Transverse colon (tissue), 4 donors: ENCODE data around the gene ANGPTL4. TPM values are rescaled to one million over a fixed set of nuclear protein-coding genes. Genes with fewer than 3 reads are reported as not detected.
A peak's percentile ranks its signal among the peaks of the same experiment; 100 is the strongest.

Experiments used
- DNase-seq: peaks from one replicate; pipeline ENCODE4 v3.0.0-alpha.2; 2019
- H3K27ac ChIP-seq, 4 donors: fragments of 200-600 bp; sonication (generic); 2 replicates each; pipeline ENCODE4 v1.5.1; 2016 to 2018; ENCODE audit warnings: inconsistent platforms in 4 of 4
- H3K27me3 ChIP-seq: fragments of 200-600 bp; sonication (generic); 2 replicates; pipeline ENCODE4 v1.5.1; 2017; ENCODE audit warnings: inconsistent platforms
- H3K36me3 ChIP-seq, 4 donors: fragments of 200-600 bp; sonication (generic); 2 replicates each; pipeline ENCODE4 v1.5.1; 2017 to 2019; ENCODE audit warnings: inconsistent platforms in 4 of 4
- H3K4me1 ChIP-seq, 4 donors: fragments of 200-600 bp; sonication (generic); 2 replicates each; pipeline ENCODE4 v1.5.1; 2017 to 2020; ENCODE audit warnings: inconsistent platforms in 4 of 4
- H3K4me3 ChIP-seq, 4 donors: fragments of 200-600 bp; sonication (generic); 1 replicate in 1 of 4; 2 replicates in 3 of 4; pipeline versions ENCODE4 v1.5.1 to v1.6.1; 2017 to 2019; ENCODE audit warnings: inconsistent platforms in 4 of 4
- H3K9me3 ChIP-seq, 2 donors: fragments of 200-600 bp; sonication (generic); 2 replicates each; pipeline ENCODE4 v1.5.1; 2017 to 2019; ENCODE audit warnings: inconsistent platforms in 2 of 2
- EP300 ChIP-seq: sonication (generic); formaldehyde crosslinking; IDR thresholded peaks from one replicate; pipeline ENCODE4 v1.6.1; 2017; ENCODE audit warnings: antibody characterized with exemption, low read depth
- POLR2A ChIP-seq: fragments of 450-650 bp; IDR thresholded peaks from one replicate; pipeline ENCODE4 v1.6.1; 2016; ENCODE audit warnings: antibody characterized with exemption, mild to moderate bottlenecking, moderate library complexity
- POLR2AphosphoS5 ChIP-seq, 3 donors: sonication (generic); formaldehyde crosslinking; IDR thresholded peaks; one replicate each; pipeline ENCODE4 v1.6.1; 2016; ENCODE audit warnings: antibody characterized with exemption in 3 of 3
- WGBS, 2 donors: methylation state at CpG; one replicate each; pipeline ENCODE4 v1.1.5; 2018; ENCODE audit warnings: low coverage in 1 of 2; 5-methylcytosine and 5-hydroxymethylcytosine counted together
- in situ Hi-C, 4 donors: fragments of 200-750 bp; cut with MboI; loops; one replicate each; pipeline versions ENCODE4 v1.15.0 to v1.15.1; 2017; ENCODE audit warnings: low sequenced_read_pairs in 3 of 4, low pct_ligation_motif_present in 1 of 4, low pct_unique_long_range_greater_than_20kb in 1 of 4
- intact Hi-C: fragments of 100-400 bp; cut with DNase I; formaldehyde crosslinking; loops from one replicate; pipeline ENCODE4 v1.15.1; 2023; ENCODE audit warnings: low total_unique reads
- small RNA-seq, 4 donors: library from RNA; depleted of rRNA; stranded (forward); fragments of <200 nt; gene quantifications; one replicate each; pipeline ENCODE3, GENCODE V24; 2016
- total RNA-seq, 4 donors: library from RNA; depleted of rRNA; stranded (reverse); fragments of >200 nt; gene quantifications; one replicate each; pipeline ENCODE4 v1.1.0, GENCODE V29; 2016
- TF ChIP-seq, protein P1 (sequence below), 5 experiments: fragments of 200-600 bp in 3 of 5; fragments of 450-650 bp in 2 of 5; sonication (generic) in 3 of 5; IDR thresholded peaks; 1 replicate in 2 of 5; 2 replicates in 3 of 5; pipeline ENCODE4 v1.5.1; 2016 to 2017; ENCODE audit warnings: antibody characterized with exemption in 5 of 5, inconsistent platforms in 3 of 5, mild to moderate bottlenecking in 2 of 5, moderate library complexity in 1 of 5

ANGPTL4 gene
- total RNA-seq, 4 donors from 2014 or later = 2.3 to 123 (median 10.3) TPM

GRCh38 chr19:8416796-8417195 lies 52.8 kb downstream of the ANGPTL4 start:
- 79 to 82% methylated on average over 2 to 4 of the region's 4 CpGs for WGBS, 2 donors
- no peaks in the 10 kb centered on the region for H3K27me3 ChIP-seq
- peaks cover 6 to 48% (median 12%) of the 10 kb centered on the region in 4 donors for H3K4me1 ChIP-seq
- TF ChIP-seq POLR2AphosphoS5 (IDR thresholded peaks at IDR 0.05) (no peak), EP300 (no peak), POLR2A (no peak)
- TF ChIP-seq, protein P1, sequence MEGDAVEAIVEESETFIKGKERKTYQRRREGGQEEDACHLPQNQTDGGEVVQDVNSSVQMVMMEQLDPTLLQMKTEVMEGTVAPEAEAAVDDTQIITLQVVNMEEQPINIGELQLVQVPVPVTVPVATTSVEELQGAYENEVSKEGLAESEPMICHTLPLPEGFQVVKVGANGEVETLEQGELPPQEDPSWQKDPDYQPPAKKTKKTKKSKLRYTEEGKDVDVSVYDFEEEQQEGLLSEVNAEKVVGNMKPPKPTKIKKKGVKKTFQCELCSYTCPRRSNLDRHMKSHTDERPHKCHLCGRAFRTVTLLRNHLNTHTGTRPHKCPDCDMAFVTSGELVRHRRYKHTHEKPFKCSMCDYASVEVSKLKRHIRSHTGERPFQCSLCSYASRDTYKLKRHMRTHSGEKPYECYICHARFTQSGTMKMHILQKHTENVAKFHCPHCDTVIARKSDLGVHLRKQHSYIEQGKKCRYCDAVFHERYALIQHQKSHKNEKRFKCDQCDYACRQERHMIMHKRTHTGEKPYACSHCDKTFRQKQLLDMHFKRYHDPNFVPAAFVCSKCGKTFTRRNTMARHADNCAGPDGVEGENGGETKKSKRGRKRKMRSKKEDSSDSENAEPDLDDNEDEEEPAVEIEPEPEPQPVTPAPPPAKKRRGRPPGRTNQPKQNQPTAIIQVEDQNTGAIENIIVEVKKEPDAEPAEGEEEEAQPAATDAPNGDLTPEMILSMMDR (IDR thresholded peaks at IDR 0.05) = no peak
- peaks cover 0 to 3% (median 0%) of the 10 kb centered on the region in 4 donors for H3K36me3 ChIP-seq
- peak overlapping the region; percentile 45 to 63 (median 50) for H3K27ac ChIP-seq
- H3K9me3 ChIP-seq = no peaks in the 10 kb centered on the region
- DNase-seq = no peak
- in situ Hi-C loops = loop anchor here in 2 of 4 donors (10.0 to 25.0 kb wide), 2 partner anchors 88 to 96 kb away; partner anchors contain the start of genes PRAM1 (in 2 of the 2) and ZNF414 (in 1 of the 2)
- H3K4me3 ChIP-seq = no peak overlapping the region
- intact Hi-C loops = no loop called here

GRCh38 chr19:8421484-8422461 lies 57.8 kb downstream of the ANGPTL4 start:
- peaks cover 0 to 6% (median 0%) of the 10 kb centered on the region in 4 donors for H3K36me3 ChIP-seq
- 60 to 94% methylated on average over 3 to 28 of the region's 28 CpGs for WGBS, 2 donors
- H3K4me3 ChIP-seq = no peak overlapping the region
- DNase-seq = no peak
- in situ Hi-C loops (loop anchor here in 1 of 4 donors (25.0 kb wide), 1 partner anchor 91 kb away; the partner anchor contains the start of genes PRAM1 and ZNF414), intact Hi-C loops (no loop called here)
- H3K9me3 ChIP-seq = no peaks in the 10 kb centered on the region
- TF ChIP-seq, protein P1 (IDR thresholded peaks at IDR 0.05) = no peak
- TF ChIP-seq POLR2A = no peak
- TF ChIP-seq EP300 = no peak
- TF ChIP-seq POLR2AphosphoS5 (IDR thresholded peaks at IDR 0.05) = no peak
- peaks cover 0 to 29% (median 11%) of the 10 kb centered on the region in 4 donors for H3K4me1 ChIP-seq
- no peak overlapping the region for H3K27ac ChIP-seq
- no peaks in the 10 kb centered on the region for H3K27me3 ChIP-seq

GRCh38 chr19:8423817-8424223 lies 59.9 kb downstream of the ANGPTL4 start:
- Histone ChIP-seq H3K4me1 (peaks cover 0 to 20% (median 8%) of the 10 kb centered on the region in 4 donors), H3K4me3 (no peak overlapping the region), H3K9me3 (no peaks in the 10 kb centered on the region), H3K36me3 (peaks cover 0 to 6% (median 0%) of the 10 kb centered on the region in 4 donors), H3K27ac (peak overlapping the region; percentile 80 to 88 (median 85)), H3K27me3 (no peaks in the 10 kb centered on the region)
- TF ChIP-seq EP300 (peak; percentile 70), POLR2A (no peak), POLR2AphosphoS5 (IDR thresholded peaks at IDR 0.05) (peak; percentile 57 to 81 (median 78))
- TF ChIP-seq, protein P1 (IDR thresholded peaks at IDR 0.05) = no peak
- WGBS, 2 donors = 47% methylated on average over 9 of the region's 9 CpGs; no CpG with 5 or more reads in 1 of the 2 donors
- intact Hi-C loops = no loop called here
- in situ Hi-C loops = loop anchor here in 1 of 4 donors (25.0 kb wide), 1 partner anchor 88 kb away; the partner anchor contains the start of genes PRAM1 and ZNF414
- peak; percentile 84 for DNase-seq

Small RNAs within 50 kb of the gene (small RNA-seq; reads per million reads assigned to genes)
- 0 to 0.28 (median 0.06) reads per million in 4 donors for gene MIR4999

Other genes starting within 250 kb of the ANGPTL4 start
- gene FBN3, start 214.6 kb upstream of the ANGPTL4 start, total RNA-seq = not detected
- 10 to 100 TPM in 3 of 4 donors, 1 to 10 TPM in 1; 3.4 to 58.0 (median 19.7) TPM for gene CERS4, start 154.8 kb upstream of the ANGPTL4 start, total RNA-seq
- gene CD320, start 55.8 kb upstream of the ANGPTL4 start, total RNA-seq = 10 to 100 TPM in 3 of 4 donors, 1 to 10 TPM in 1; 9.4 to 73.2 (median 41.0) TPM
- 10 to 100 TPM; 11.2 to 40.0 (median 18.6) TPM for gene NDUFA7, start 42.8 kb upstream of the ANGPTL4 start, total RNA-seq
- 100 to 1,000 TPM; 275 to 526 (median 413) TPM for gene RPS28, start 42.7 kb upstream of the ANGPTL4 start, total RNA-seq
- 10 to 100 TPM in 1 of 4 donors, 1 to 10 TPM in 3; 3.2 to 10.5 (median 4.1) TPM for gene KANK3, start 20.9 kb upstream of the ANGPTL4 start, total RNA-seq
- 100 to 1,000 TPM in 1 of 4 donors, 10 to 100 TPM in 3; 48.6 to 159 (median 56.1) TPM for gene RAB11B, start 26.2 kb downstream of the ANGPTL4 start, total RNA-seq
- 100 to 1,000 TPM in 2 of 4 donors, 10 to 100 TPM in 2; 86.1 to 381 (median 118) TPM for gene MARCHF2, start 49.1 kb downstream of the ANGPTL4 start, total RNA-seq
- gene HNRNPM, start 80.8 kb downstream of the ANGPTL4 start, total RNA-seq = 100 to 1,000 TPM in 2 of 4 donors, 10 to 100 TPM in 2; 72.2 to 164 (median 101) TPM
- 1 to 10 TPM in 1 of 4 donors, under 1 TPM in 1, not detected in 2; 0.95 to 6.4 TPM for gene PRAM1, start 138.5 kb downstream of the ANGPTL4 start, total RNA-seq
- gene ZNF414, start 150.0 kb downstream of the ANGPTL4 start, total RNA-seq = 10 to 100 TPM in 3 of 4 donors, 1 to 10 TPM in 1; 7.8 to 13.8 (median 11.0) TPM
- gene MYO1F, start 213.3 kb downstream of the ANGPTL4 start, total RNA-seq = 10 to 100 TPM in 2 of 4 donors, 1 to 10 TPM in 2; 6.6 to 70.7 (median 10.9) TPM
- 10 to 100 TPM in 3 of 4 donors, 1 to 10 TPM in 1; 5.2 to 62.8 (median 20.7) TPM for gene ADAMTS10, start 246.6 kb downstream of the ANGPTL4 start, total RNA-seq